Measurements from ENCODE around the gene POPDC2.
A peak's percentile ranks its signal among the peaks of the same experiment; 100 is the strongest.
"Not testable (repeated sequence)": the region's sequence is repeated elsewhere in the genome, so short reads cannot be mapped to it uniquely, and the experiment has no call there.

POPDC2 gene

DNA sequence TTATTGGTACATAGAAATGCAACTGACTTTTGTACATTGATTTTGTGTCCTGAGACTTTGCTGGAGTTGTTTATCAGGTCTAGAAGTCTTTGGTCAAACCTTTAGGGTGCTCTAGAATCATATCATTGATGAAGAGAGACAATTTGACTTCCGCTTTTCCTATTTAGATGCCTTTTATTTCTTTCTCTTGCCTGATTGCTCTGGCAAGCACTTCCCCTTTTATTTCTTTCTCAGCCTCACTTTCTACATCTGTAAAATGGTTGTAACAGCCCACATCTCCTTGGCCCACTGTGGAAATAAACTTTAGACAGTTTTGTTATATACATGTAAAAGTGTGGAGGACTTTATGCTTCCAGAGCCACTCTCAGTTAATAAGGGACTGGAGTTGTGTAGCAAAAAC lies 48.7 kb downstream of the POPDC2 start:
- DNase-seq: no peak

DNA sequence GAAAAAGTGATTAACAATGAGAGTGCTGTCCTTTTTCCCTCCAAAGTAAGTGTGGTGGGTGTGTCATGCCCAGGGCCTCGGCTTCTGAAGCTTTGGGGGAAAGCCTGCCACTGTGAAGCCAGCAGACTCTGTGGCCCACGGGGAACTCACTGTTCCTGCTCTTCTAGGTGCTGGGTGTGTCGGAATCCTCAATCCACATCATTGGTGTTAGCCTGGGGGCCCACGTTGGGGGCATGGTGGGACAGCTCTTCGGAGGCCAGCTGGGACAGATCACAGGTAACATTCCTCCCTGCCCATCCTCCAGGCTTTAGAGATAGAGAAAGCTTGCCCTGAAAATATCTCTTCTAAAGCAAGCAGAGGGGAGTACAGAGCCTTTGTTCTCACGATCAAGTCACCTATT lies 51.1 kb downstream of the POPDC2 start:
- DNase-seq: no peak

DNA sequence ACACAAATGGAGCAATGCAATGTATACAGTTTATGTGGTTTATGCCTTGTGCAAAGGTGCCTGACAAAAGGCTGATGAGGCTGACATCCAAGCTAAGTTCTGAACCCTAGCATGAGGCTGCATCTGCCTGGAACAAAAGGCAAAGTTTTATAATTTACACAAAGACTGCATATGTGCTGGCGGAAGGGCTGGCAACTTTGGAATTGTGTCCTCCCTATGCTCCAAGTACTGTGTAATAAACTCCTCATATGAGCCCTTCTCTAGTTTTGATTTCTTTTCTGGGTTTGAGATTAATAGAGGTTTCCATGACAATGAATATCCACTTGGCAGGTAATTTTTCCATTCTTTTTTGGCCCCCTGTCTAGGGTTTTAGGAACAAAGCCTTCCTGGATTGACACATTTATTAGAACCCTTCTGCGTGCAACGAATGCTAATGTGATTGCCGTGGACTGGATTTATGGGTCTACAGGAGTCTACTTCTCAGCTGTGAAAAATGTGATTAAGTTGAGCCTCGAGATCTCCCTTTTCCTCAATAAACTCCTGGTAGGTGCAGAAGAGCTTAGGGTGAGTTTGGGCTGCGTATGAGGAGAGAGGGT lies 51.9 kb downstream of the POPDC2 start:
- no peak for DNase-seq

DNA sequence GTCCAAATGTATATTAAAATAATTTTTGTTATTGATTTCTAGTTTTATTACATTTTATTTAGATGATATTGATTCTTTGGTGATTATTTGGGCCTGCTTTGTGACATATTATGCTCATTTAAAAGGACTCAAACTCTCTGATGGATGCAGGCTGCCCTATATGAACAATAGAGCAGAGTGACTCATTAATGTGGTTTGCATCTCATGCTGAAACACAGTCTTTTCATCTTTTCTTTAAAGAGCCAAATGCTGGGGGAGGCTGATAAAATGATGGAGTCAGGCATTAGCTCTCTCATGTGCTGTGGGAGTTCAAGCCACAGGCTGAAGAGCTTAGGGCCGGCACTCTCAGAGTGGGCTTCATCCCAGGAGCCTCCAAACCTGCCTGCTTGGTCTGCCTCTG lies 55.5 kb downstream of the POPDC2 start:
- DNase-seq: no peak

DNA sequence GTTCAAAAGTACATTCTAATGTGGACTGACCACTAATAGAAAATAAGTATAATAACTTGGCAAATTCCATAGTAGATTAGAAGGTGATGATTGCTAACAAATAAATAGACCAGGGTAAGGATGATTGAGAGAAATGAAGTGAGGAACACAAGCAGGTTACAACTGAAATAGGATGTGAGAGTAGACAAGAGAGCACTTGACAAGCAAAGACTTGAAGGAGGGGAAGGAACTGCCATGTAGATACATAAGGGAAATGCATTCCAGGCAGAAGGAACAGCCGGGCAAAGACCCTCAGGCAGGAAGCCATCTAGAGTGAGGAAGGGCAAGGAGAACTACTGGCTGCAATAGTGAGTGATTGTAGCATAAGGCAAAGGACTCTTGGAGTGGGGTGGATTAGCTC lies 57.7 kb downstream of the POPDC2 start:
- no peak for DNase-seq

DNA sequence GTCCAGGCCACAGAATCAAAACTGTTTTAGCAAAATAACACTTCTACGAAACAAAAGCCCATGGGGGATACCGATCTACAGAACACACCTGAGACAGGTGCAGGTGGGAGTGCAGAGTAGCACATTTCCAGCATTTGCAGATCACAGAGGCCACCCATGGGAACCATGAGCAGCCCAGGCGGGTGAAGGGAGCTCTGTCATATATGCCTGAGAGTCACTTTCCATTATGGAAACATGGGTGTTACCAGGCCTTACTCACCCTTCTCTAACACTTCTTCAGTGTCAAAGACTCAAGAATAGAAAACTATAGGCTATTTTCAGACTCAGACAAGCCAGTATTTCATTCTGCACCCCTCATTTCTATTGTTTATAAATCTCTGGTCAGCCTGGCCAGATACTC lies 59.2 kb downstream of the POPDC2 start:
- no peak for DNase-seq

DNA sequence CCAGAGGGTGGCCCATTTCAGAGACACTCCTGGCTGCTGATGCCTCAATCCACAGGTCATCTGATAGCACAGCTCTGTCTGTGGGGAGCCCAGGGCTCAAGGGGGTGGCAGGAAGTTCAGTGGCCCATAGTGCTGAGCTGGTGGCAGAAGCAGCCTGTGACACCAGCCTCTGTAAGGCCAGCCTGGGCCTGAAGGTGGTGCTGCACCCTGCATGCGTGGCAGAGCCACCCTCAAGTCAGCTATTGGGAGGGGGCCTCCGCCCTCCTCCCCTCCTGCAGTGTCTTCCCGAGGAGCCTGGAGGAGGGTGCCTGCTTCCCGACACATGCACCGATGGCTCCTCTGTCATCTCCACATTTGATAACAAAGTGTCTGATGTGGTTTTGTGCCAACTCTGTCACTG lies 59.7 kb downstream of the POPDC2 start:
- peak; percentile 58 for DNase-seq

DNA sequence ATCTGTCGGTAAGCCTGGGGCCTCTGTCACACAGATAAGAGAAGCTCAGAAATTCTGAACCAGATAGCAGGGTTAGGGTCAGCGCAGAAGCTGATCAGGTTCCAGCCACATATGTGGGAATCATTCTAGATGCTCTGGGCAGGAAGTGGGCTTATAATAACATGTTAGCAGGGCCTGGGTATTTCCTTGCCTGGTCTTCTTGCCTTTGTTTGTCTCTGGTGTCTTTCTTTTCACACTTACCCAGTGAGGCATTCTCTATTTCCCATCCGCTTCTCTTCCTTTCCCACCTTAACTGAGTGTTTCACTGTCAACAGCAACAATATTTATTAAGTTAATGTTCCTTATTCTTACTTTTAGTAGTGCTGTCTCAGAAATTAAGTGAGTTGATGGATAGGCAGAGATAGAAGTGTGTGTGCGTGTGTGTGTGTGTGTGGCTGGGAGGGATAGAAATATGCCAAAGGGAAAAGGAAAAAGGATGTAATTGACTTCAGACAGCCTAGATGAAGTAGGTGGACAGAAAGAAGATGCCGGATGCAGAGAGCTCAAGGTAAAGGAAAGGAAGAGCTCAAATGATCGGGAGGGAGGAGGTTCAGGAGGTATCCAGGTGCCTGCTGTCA lies 60.7 kb downstream of the POPDC2 start:
- DNase-seq: no peak

DNA sequence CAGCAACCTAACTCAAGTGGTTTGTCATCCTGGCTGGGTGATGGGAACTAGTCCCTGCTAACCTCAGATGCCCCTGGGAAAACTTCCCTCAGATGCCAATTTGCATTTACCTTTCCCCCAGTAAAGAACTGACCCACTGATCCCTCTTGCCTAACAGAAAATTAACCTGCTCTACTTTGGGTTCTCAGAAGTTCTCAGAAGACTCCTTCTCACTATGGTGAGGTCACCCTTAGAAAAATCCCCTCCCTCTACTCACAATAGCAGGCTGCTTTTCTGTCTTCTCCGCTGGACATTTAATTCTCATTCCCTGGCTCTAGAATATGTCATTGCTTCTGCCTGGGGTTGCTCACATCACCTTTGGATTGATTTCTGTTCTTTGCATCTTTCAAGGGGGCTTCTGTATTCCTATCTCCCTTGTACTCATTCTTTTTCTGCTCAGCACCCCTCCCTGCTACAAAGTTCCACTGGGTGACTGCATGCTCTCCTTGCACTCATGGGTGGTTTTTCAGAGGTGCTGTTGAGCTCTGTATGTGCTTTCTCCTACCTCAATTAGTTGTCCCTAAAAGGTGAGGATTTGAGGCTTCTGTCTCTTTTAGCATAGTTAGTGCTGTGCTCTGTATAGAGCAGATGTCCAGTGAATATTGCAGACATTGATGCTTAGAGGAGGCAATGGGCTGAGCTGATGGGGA lies 61.8 kb downstream of the POPDC2 start:
- DNase-seq: no peak

DNA sequence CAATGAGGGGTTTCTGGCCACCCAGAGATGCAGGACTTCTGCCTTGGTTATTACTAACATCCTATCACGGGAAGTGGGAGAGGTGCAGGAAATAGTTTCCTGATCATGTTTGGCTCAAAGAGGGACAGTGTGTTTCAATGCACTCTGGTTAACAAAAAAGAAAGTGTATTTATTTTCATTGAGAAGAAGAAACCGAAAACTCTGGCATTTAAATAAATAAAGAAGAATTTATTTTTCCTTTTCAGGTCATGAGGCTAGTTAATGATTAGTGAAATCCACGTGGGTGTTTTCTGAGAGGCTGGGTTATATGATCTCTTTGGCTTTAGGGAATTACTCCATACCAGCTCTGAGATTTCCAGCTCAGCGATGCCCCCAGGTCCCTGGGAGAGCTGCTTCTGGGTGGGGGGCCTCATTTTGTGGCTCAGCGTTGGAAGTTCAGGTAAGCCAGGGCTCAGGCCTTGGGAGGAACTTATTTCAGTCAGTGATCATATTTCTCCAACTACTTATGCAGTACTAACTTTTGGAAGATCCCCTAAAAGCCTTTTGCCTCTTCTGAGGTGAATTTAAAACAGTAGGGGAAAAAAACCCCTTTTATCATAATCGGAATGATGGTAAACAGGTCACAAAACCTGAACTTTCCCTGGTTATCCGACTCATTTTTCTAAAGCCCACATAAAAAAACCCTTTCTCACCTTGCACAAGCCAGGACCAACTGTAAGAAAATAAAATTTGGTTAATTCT lies 62.7 kb downstream of the POPDC2 start, which contains the start of gene PLA1A:
Gene PLA1A, plus strand, starts transcription at position 338 of the 741 bp plus-strand sequence. Its CDS starts 29 bp downstream, at position 367.
- no peak for DNase-seq

DNA sequence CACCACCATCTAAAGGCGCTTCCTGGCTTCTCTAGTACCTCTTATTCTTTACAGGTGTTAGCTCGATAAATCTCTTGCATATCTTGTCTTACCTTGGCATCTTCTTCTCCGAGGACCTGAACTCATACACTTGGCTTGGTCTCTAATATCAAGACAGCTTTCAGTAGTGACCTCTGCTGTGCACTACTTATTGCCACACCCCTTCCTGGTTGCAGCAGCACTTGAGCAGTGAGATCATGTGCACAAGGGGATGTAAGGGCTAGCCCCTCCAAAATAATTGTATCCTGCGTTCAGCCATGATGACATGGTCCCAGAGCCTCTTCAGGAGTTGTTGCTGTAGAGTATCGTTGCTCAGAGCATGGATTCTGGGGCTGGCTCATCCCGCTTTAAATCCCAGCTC lies 64.0 kb downstream of the POPDC2 start:
- DNase-seq: peak; percentile 32

DNA sequence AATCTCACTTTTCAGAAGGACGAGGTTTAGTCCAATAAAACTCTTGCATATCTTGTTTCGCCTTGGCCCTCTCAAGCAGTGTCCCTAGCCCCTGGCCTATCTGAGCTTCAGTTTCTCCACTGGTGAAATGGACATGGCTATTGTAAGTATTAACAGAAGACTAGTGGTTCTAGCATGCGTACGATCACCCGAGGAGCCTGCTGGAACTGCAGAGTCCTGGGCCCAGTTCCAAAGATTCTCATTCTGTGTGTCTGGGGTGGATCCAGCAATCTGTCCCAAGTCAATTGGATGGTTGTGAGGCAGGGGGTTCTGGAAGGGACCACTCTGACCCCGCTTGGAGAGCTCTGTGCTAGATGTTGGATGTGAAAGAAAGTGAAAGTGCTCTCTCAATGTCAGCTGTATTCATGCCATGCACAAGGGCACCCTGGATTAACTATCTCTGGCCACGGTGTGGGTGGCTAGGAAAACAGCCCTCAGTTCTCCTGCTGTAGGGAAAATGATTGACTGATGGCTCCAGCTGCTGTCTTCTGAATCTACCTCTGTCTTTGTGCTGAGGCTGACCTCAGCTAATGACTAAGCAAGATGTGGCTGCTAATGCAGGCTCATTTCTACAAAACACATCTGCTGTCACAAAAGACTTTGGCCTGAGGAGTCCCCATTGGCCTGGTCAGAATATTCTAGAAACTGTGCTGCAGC lies 64.6 kb downstream of the POPDC2 start:
- peak; percentile 10 for DNase-seq

DNA sequence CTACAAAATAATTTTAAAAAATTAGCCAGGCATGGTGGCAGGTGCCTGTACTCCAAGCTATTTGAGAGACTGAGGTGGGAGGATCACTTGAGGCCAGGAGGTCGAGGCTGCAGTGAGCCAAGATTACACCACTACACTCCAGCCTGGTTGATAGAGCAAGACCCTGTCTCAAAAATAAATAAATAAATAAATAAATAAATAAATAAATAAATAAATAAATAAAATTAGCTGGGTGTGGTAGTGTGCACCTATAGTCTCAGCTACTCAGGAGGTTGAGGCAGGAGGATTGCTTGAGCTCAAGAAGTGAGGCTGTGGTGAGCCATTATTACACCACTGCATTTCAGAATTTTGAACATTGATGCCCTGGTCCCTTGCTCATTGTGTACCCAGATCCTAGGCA lies 65.5 kb downstream of the POPDC2 start:
- not testable (repeated sequence) for DNase-seq

DNA sequence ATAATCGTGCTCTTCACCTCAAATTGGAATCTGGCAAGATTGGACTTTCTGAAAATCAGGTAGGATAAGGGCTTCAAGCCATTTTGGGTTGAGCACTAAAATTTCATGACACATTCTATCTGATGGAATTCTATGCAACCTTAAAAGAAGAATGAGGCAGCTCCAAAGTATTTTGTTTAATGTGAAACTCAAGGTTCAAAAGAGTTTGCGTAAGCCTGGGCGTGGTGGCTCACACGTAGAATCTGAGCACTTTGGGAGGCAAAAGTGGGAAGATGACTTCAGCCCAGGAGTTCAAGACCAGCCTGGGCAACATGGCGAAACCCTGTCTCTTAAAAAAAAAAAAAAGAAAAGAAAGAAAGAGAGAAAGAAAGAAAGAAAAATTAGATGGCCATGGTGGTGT lies 66.3 kb downstream of the POPDC2 start:
- DNase-seq: no peak

DNA sequence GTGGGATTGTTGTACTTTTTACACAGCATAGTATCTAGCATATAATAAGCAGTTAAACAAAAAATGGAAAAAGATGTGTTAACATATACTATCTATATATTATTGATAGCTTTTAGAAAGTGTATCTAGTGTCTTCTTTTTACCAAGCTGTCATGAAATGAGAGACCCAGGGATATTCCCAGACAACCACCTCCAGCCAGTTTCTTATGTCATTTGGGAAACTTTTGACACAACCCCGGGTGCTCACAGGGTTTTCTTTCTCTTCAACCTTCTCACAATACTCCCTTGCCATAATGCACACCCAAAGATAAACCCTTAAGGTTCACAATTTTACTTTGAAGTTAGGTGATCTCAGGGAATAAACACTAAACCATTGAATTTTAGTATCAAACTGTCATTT lies 67.5 kb downstream of the POPDC2 start:
- no peak for DNase-seq

Data from hematopoietic multipotent progenitor cell treated with erythropoietin and hydrocortisone succinate and interleukin-3 and kit ligand, for 6 days (in vitro differentiated cells).